ENCODE data around the gene SAP30BP.

Gene SAP30BP

DNA sequence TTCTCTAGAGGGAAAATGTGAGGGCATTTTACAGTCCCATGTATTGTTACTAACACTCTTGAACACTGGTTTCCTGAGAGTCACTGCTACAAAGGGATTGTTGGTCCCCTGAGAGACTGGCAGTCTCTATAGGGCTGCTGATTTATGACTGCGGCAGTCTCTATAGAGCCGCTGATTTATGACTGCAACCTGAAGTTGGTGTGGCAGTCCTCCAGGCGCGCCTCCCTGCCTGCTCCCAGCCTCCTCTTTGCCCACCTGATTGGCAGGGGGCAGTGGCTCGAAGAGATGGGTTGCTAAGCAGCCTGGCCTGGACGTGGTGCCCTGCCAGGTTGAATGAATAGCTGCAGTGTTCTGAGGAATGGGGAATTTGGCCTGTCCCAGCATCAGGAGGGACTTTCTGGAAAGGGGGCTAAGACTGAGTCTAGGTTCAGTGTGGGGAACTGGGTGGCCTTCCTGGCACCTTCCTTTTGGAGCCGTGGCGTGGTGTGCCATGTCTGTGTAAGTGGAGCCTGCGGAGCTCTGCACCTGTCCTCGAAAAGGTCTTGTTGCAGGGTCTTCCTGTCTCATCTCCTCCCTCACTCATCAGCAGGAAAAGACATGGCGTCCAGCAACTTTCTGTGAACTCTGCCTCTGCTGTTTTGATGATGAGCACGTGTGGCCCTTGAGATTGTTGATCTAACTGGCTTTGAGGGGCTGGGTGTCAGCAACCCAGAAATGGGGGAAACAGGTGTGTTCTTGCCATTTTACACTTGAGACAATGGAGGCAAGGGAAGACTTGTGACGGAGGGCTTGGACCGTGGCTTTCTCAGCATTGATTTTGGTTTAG lies 24.9 kb downstream of the SAP30BP start:
- DNase-seq: no peak

DNA sequence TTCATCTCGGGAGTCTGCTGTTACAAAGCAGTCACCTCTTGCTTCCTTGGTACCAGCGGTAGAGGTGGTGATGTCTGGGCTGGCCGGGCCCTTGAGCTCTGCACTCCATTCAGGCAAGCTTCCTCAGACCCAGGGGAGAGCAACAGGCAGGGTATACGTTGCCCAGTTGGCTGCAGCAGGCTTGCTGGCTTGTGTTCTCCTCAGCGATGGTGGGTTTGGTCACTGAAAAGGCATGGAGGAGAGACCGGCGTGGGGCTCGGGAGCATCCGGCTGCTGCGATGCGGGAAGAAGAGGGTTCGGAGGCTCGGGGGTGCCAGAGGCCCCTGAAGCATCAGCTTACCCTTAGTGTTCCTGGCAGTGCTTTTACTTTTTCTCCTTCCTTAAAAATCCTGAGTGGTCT lies 25.8 kb downstream of the SAP30BP start:
- DNase-seq: no peak

DNA sequence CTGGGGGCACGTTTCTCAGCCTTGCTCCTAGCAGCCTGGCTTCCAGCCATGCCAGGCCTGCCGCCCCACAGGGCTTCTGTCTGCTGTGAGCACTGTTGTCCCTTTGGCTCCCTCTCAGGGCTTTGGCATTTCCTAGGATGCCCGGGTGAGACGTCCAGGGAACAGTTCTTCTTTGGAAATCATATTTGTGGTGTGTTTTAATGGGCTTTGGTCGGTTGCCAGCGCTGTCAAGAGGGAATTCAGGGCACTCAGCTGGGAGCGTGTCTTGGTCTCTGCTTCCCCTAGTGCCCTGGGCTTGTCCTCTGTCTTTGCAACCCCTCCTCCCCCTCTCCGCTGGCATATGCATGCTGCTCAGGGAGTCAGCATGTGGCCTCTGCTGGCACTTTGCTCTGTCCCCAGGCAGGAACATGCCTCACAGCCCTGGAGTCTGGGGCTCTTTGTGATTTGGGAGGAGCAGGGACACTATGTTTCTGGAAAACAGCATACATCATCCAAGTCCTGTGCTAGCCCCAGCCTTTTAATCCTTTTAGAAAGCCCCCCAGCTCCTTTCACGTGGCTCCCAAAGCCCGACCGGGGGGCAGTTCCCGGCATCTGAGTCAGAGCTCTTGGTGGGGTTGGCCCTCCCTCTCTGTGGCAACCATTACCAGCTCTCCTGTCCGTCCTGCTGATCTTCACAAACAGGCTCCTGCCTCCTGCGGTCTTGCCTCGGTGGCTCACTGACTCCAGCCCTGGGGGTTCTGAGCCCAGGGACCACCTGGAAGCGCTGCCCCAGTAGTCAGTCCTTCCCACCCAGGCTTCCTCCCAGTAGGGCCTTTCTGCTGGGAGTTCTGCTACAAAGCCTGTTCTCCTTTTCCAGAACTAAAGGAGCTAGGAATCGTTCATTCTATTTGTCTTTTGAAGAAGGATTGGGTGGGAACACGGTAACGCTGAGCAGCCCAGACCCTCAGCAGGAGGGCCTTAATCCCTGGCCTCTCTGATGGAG lies 26.7 kb downstream of the SAP30BP start:
- DNase-seq: no peak

DNA sequence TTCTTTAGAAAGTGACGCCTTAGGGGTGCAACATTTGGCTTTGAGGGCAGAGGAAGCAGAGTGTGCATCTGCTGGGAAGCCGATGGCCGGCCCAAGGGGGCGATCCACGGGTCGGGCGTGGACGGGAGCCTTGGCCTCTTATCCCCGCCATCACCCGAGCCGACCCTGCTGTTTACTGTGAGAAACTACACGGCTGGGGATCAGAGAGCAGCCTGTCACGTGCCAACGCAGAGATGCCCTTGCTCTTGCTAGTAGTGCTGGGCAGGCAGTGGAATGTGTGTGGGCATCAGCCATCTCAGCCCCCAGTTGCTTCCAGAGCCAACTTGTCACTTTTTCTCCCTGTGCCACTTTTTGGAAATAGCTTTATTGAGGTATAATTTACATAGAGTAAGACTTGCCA lies 27.4 kb downstream of the SAP30BP start:
- DNase-seq: no peak

DNA sequence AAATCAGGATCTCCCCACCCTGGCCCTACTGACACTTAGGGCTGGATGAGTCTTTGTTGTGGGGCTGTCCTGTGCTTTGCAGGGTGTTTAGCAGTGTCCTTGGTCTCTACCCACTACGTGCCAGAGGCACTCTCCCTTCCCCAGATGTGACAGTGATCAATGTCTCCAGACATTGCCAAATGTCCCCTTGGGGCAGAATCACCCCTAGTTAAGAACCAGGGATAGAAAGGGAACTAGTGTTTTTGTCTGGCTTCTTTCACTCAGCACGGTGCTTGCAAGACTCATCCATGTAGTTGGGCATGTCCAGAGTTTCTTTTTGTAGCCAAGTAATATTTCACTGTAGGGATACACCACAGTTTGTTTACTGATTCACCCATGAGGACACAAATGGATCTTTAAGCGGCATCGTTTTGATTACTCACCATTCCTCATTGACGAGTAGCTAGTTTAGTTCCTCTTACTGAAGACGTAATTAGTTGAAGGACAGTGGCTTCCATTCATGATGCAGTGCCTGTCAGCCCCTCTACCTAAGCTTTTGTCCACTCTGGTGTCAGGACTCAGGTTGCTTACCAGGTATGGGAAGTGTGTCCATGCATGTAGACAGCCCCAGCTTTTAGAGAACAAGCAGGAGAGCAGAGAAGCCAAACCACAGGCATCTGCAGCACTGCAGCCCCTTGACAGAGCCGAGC lies 28.1 kb downstream of the SAP30BP start:
- DNase-seq: no peak

DNA sequence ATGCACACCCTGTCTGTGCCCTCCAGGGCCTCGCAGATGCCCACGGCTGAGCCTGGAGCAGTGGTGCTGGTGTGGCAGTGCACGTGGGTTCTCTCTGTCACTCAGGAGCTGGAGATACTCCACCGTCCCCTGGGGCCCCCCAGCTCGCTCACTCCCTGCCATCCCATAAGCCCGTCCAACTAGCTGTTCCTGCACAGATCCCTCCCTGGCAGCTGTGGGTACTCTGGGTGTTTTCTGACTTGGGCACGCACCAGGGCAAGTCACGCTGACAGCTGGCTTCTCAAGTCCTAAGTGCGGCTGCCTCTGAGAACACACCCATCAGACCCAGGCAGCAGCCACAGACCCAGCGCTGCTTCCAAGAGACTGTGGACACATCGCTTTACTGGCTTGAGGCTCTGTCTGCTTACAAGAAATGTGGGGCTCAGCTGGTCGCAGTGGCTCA lies 28.7 kb downstream of the SAP30BP start:
- DNase-seq: no peak

DNA sequence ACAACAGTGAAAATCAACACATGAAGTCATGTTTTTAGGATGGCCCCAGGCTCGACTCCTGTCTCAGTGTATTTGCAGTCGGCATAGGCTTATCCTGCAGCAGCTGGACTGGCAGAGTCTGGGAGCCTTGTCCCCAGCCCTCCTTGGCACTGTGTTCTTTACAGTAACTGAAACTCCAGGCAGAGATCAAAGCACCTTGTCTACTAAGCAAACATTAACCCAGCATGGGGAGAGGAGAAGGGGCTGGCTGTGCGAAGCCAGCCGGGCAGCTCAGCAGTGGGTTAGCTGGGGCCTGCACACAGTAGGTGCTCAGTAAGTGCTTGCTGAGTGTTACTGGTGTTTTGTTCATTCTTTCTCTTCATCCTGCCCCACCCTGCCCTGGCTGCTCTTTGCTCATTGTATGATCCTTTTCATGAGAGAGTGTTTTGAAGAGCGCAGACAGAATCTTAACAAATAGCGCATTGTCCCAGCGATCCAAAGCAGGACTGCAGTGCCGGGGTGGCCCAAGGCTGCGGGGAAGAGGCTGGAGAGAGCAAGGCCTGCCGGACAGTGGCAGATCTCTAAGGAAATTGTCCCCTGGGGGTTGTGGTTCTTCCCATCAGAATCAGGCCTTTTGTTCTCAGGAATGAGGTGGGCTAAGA lies 30.6 kb downstream of the SAP30BP start:
- DNase-seq: no peak

DNA sequence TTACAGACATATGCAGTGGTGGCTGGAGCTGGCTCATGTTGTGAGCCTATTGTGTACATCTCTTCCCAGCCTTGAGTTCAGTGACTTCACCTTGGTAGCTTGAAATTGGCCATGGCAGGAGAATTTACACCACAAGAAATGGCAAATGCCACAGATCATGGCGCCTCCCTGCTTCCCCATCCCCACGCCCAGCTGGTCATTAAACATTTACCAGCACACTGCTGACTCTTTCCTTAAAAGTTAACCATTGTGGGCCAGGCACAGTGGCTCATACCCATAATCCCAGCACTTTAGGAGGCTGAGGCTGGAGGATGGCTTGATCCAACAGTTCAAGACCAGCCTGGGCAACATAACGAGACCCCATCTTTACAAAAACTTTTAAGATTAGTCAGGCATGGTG lies 31.5 kb downstream of the SAP30BP start:
- no peak for DNase-seq

DNA sequence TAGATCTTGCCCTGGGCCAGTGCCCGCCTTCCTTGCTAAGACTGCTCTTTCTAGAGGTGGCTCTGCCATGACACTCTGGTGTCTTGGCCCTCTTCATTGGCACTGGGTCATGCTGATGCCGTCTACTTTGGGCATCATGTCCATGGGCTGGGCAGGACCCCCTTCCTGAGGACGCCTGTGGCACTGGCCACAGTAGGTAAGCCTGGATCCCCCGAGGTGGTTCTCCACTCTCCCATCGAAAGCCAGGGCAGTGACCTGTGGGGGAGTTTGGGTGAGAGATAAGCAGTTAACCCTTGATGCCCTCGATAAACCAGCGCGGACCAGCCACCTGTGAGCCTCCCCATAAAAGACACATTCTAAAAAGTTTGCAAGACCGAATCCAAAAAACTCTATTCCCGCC lies 34.1 kb downstream of the SAP30BP start:
- no peak for DNase-seq

DNA sequence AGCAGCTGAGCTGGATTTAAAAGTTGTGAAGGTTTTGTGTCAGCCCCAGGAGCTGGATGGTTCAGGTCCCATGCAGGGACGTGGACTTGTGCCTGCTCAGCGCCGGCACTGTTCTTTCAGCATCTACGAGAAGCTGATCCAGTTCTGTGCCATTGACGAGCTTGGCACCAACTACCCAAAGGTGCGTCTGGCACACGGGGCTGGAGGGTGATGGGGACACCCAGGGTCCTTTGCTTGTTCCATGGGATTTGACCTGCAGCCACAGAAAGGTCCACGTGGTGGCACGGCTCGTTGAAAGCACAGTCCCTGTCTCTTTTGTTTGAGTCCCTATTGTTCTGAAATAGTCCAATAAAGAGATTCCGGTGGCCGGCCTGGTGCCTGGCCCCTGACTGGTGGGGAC lies 36.1 kb downstream of the SAP30BP start:
- DNase-seq: no peak

DNA sequence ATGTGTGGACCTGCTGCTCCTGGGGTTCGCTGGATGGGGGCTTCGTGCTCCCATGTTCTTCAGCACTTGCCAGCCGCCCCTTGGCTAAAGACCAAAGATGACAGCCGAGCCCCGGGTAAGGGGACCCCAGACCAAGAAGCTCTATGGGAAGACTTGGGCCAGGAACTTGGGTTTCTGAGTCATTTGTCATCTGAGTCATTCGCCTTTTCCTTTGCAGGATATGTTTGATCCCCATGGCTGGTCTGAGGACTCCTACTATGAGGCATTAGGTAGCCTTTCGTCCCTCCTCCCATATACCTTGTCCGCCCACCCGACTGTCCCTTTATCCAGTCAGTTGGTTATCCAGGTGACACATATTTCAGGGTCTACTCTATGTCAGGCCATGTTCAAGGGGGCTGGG lies 36.5 kb downstream of the SAP30BP start:
- DNase-seq: no peak

DNA sequence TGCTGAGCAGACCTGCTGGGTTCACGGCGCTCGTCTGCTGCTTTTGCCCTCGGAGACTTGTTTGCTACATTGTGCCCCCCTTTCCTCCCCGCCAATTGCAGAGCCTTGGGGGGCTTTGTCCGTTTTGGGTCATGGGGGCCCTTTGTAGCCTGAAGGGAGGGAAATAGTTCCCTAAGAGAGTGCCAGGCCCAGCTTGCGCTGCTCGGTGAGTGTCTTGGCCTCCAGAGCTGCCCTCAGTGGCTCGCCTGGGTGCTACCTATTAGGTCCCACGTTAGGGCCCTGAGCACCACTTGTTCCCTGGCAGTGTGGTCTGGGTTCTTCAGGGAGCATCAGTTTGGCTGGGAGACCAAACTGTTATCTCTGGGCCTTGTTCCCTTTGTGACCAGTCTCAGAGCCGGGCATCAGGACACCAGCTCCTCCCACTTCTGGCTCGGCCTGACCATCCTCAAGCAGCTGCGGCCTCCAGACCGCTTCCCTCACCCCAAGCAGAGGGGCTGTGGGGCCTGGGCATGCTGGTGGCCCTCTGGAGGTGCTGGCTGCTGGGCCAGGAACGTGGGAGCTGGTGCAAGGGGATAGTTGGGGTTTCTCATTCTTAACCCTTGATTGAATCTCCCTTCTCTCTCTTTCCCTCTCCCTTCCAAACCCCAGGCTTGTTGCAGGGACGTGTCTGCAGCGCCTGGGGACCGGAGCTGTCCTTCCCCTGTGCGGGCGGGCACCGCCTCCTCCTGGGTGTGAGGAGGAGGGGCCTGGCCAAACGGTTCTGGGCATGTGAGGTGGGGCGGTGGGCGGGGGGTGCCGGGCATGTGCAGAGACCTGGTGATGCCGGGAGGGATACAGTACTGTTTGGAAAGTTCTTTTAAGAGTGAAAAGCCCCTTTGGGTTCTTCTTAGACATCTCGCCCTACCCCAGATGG lies 38.1 kb downstream of the SAP30BP start:
- DNase-seq: no peak

DNA sequence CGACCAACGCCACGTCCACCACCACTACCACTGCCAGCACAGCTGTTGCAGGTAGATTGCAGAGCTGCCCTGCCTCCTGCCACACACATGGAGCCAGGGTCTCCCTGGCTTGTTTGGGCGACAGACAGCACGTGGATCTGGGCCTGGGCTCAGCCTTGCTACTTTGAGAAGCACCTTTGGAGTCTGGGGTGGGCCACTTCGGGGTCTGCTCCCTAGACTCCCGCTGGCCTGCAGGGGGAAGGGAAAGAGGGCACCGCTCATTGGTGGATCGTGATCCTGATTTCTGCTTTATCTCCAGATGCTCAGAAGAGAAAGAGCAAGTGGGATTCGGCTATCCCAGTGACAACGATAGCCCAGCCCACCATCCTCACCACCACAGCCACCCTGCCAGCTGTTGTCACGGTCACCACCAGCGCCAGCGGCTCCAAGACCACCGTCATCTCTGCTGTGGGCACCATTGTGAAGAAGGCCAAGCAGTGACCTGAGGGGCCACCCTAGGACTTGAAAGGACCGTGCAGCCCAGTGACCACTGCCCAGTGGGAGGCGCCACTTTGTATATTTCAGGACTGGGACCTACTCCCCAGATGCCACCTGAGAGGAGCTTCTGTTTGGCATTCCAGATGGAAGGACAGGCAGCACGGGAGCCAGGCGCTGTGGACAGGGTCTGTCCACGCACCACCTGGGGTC lies 39.0 kb downstream of the SAP30BP start:
- DNase-seq: no peak

DNA sequence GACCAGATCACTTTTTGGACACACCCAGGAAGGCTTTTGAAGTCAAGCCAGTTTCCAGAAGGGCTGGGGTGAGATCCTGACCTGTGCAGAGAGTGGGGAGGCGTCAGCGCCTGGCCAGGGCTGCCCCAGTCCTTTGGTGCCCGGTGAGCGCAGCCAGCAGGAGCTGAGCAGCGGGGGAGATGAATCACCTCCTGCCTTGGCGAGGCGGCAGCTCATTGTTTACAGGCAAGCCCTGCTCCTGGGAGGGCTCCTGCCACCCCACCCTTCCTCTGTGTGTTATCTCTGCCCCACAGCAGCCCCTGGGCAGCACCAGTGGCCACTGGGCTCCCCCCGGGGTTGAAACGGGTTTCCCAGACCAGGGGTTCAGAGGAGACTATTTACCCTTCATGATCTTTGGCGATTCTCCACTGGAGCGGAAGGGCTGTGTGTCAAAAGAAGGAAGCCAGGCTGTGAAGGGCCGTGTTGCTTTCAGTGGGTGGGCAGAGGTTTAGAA lies 40.0 kb downstream of the SAP30BP start:
- DNase-seq: no peak

DNA sequence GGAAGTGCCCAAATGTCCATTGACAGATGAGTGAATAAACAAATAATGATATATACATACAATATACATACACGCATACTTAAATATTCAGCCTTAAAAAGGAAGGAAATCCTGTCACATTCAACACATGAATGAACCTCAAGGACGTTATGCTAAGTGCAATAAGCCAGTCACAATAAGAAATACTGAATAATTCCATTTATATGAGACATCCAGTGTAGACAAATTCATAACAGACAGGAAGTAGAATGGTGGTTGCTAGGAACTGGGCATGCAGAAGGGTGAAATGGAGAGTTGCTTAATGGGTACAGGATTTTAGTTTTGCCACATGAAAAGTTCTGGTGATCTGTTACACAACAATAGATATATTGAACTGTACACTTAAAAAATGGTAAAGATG lies 45.3 kb downstream of the SAP30BP start:
- no peak for DNase-seq

DNA sequence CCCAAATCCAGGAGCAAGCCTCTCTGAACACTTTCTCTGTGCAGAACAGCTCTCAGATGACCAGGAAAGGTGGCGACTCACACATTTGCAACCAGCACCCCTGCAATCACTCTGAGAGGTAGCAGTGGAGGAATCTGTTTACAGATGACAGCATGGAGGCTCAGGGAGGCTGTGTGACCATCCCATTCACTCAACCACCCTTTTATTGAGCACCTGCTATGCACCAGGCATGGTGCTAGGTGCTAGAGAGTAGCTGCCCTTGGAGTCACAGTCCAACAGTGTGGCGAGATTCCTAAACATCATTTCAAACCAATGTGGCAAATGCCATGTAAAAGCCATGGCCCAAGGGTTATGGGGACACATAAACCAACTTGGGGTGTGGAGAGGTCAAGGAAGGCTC lies 52.6 kb downstream of the SAP30BP start:
- DNase-seq: no peak

DNA sequence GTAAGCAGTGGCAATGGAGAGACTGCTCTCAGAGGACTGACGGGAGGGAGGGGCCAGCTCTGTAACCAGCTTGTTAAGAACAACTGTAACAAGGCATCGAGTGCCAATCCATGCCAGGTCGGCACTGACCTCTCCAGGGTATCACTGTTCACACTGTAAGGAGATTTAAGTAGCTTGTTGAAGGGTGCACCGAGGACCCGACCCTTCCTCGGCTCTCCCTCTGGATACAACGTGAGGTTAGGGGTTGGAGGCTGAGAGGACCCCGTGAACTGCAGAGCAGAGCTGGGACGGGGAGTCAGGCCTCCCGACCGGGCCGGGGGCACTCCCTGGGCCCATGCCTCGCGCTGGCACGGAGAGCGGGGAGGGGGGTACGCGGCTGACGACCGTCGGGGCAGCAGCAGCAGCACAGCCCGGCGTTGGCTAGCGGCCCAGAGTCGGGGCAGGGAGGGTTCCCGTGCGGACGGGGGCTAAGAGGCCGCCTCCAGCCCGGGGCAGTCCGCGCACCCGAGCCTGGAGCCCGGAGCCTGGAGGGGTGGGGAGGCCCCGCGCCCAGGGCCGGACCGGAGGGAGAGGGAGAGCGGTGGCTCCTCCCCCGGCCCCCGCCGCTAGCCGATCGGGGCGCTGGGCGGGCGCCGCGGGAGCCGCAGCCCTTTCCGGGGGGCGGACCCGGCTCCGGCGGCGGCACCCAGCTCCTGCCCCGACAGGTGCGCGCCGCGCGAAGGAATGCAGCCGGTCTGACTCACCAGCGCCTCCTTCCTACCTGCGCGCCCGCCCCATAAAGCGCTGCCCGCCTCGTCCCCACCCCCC lies 53.7 kb downstream of the SAP30BP start, which contains the start of gene ITGB4:
ITGB4 (plus strand) TSS at position 804 of the 807 bp plus-strand sequence. CDS start 3,245 bp downstream, outside the sequence.
- DNase-seq: no peak

DNA sequence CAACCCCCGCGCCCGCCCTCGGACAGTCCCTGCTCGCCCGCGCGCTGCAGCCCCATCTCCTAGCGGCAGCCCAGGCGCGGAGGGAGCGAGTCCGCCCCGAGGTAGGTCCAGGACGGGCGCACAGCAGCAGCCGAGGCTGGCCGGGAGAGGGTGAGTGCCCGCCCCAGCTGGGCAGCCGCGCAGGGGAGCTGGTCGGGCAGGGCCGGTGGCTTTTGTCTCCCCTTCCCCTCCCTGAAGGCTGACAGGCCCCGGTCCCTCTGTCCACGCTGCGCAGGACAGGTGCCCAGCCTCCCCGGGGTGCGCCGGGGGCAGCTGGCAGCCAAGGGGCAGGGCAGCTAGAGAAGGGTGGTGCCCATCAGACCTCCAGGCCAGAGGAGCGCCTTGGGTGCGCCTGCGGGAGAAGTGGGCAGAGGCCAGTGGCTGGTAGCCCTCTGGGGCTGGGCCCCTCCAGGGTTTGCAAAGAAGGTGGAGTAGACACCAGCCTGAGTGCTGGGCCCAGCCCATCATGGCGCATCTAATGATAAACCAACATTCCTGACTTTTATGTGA lies 54.4 kb downstream of the SAP30BP start:
- no peak for DNase-seq

DNA sequence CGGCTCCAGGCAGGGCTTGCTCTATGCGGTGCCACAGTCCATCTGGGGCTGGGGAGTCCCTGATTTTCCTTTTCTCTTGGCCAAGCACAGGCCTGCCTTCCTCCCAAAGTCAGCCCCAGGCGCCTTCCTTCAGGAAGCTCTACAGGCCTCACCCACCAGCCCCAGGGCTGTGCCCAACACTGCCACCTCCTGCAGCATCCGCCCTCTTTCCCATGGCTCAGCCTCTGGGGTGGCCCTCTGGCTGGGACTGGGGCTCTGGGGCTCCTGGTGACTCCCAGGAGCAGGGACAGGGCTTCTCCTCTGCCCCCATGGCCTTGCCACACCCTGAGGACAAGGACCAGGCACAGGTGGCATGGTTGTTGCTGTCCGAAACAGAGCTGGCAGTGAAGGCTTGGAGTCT lies 54.9 kb downstream of the SAP30BP start:
- DNase-seq: no peak
